Measurements from ENCODE around the gene SYCN. TPM values are rescaled to one million over a fixed set of nuclear protein-coding genes. Genes with fewer than 3 reads are reported as not detected.

SYCN gene
- polyA plus RNA-seq, 3 donors = not detected

DNA sequence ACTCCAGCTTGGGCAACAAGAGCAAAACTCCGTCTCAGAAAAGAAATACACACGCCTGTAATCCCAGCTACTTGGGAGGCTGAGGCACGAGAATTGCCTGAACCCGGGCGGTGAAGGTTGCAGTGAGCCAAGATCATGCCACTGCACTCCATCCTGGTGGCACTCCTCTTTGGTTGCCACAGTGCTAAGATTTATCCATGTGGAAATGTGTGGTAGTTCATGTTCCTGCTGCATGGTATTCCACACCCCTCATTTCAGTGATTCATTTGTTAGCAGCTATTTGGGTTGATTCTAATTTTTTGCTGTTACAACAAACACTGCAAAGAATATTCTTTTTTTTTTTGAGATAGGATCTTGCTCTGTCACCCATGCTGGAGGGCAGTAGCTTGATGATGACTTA lies 28.6 kb upstream of the SYCN start:
- no peak for DNase-seq
- H3K79me2 ChIP-seq (ENCODE audit: insufficient read depth, low read length) = no peaks in the 10 kb centered on the region
- no peak overlapping the region for H3K9ac ChIP-seq (ENCODE audit: insufficient read depth, low read length, poor library complexity, severe bottlenecking)
- no peak overlapping the region for H3K4me2 ChIP-seq (replicated peaks; ENCODE audit: extremely low read depth, low read length, poor library complexity, severe bottlenecking)
- H3K9me3 Mint-ChIP-seq = peaks cover 0 to 4% (median 0%) of the 10 kb centered on the region in 7 donors
- intact Hi-C loops (cut with micrococcal nuclease) = no loop called here
- no peak overlapping the region for H3K4me3 ChIP-seq (replicated peaks in 1 of 3; ENCODE audit: low read depth in 2 of 3, low read length in 3 of 3)
- H3K27ac ChIP-seq (ENCODE audit: low read depth in 1 of 2, low read length in 2 of 2) = no peak overlapping the region
- H3K27ac Mint-ChIP-seq = no peak overlapping the region
- H3K36me3 ChIP-seq (replicated peaks in 1 of 2; ENCODE audit: control insufficient read depth in 1 of 2, insufficient read depth in 2 of 2, low read length in 2 of 2) = no peaks in the 10 kb centered on the region
- H3K27me3 Mint-ChIP-seq (ENCODE audit: low read depth in 3 of 3) = peaks cover 3 to 11% (median 9%) of the 10 kb centered on the region in 3 donors
- H3K4me1 Mint-ChIP-seq = peaks cover 2% of the 10 kb centered on the region
- H4K20me1 ChIP-seq (ENCODE audit: insufficient read depth, low read length) = no peaks in the 10 kb centered on the region
- no peaks in the 10 kb centered on the region for H3K36me3 Mint-ChIP-seq
- 96% methylated on average over 5 of the region's 5 CpGs for WGBS (ENCODE audit: insufficient coverage)
- no peak for TF ChIP-seq CTCF (IDR thresholded peaks at IDR 0.05)
- H3K9me3 ChIP-seq (replicated peaks in 1 of 2; ENCODE audit: control insufficient read depth in 1 of 2, insufficient read depth in 1 of 2, low read length in 2 of 2) = no peaks in the 10 kb centered on the region
- H2AFZ ChIP-seq (ENCODE audit: insufficient read depth, low read depth, low read length, poor library complexity, severe bottlenecking) = no peak overlapping the region
- no peak overlapping the region for H3K4me3 Mint-ChIP-seq
- H3K4me1 ChIP-seq (ENCODE audit: control insufficient read depth in 1 of 2, insufficient read depth in 2 of 2, low read length in 2 of 2) = no peaks in the 10 kb centered on the region
- H3K27me3 ChIP-seq (ENCODE audit: control insufficient read depth in 2 of 2, insufficient read depth in 2 of 2, low read length in 2 of 2) = no peaks in the 10 kb centered on the region

DNA sequence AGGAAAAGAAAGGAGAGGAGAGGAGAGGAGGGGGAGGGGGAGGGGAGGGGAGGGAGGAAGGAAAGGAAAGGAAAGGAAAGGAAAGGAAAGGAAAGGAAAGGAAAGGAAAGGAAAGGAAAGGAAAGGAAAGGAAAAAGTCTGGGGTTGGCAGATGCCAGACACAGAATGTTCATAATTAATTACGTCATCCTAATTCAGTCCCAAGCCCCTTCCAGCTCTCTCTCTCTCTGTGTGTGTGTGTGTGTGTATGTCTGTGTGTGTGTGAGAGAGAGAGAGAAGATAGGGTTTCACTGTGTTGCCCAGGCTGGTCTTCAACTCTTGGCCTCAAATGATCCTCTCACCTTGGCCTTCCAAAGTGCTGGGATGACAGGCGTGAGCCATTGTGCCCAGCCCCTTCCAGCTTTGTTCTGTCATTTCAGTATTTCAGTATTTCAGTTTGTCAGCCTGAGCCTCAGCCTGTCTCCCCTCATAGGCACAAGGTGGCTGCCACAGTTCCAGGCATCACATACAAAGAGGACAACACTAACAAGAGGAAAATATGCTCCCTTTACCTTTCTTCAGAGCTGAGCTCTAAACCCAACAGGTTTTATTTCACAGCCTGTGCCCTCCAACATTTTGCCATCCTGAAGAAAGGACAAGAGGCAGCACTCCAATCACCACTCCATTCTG lies 26.2 kb upstream of the SYCN start:
- H3K4me1 Mint-ChIP-seq = no peaks in the 10 kb centered on the region
- no peaks in the 10 kb centered on the region for H3K79me2 ChIP-seq (ENCODE audit: insufficient read depth, low read length)
- no peak overlapping the region for H3K4me2 ChIP-seq (replicated peaks; ENCODE audit: extremely low read depth, low read length, poor library complexity, severe bottlenecking)
- H3K27me3 Mint-ChIP-seq (ENCODE audit: low read depth in 3 of 3) = peaks cover 3 to 15% (median 11%) of the 10 kb centered on the region in 3 donors
- no peaks in the 10 kb centered on the region for H3K36me3 ChIP-seq (replicated peaks in 1 of 2; ENCODE audit: control insufficient read depth in 1 of 2, insufficient read depth in 2 of 2, low read length in 2 of 2)
- H3K4me3 ChIP-seq (replicated peaks in 1 of 3; ENCODE audit: low read depth in 2 of 3, low read length in 3 of 3) = no peak overlapping the region
- no peaks in the 10 kb centered on the region for H3K9me3 ChIP-seq (replicated peaks in 1 of 2; ENCODE audit: control insufficient read depth in 1 of 2, insufficient read depth in 1 of 2, low read length in 2 of 2)
- intact Hi-C loops (cut with micrococcal nuclease) = no loop called here
- no peak overlapping the region for H2AFZ ChIP-seq (ENCODE audit: insufficient read depth, low read depth, low read length, poor library complexity, severe bottlenecking)
- no peak overlapping the region for H3K9ac ChIP-seq (ENCODE audit: insufficient read depth, low read length, poor library complexity, severe bottlenecking)
- H3K9me3 Mint-ChIP-seq = peaks cover 0 to 4% (median 0%) of the 10 kb centered on the region in 7 donors
- 100% methylated on average over 1 of the region's 2 CpGs for WGBS (ENCODE audit: insufficient coverage)
- no peak for DNase-seq
- no peaks in the 10 kb centered on the region for H3K27me3 ChIP-seq (ENCODE audit: control insufficient read depth in 2 of 2, insufficient read depth in 2 of 2, low read length in 2 of 2)
- H3K36me3 Mint-ChIP-seq = no peaks in the 10 kb centered on the region
- TF ChIP-seq CTCF (IDR thresholded peaks at IDR 0.05) = no peak
- peak overlapping the region in 1 of 7 donors; percentile 68 for H3K27ac Mint-ChIP-seq
- no peaks in the 10 kb centered on the region for H4K20me1 ChIP-seq (ENCODE audit: insufficient read depth, low read length)
- no peaks in the 10 kb centered on the region for H3K4me1 ChIP-seq (ENCODE audit: control insufficient read depth in 1 of 2, insufficient read depth in 2 of 2, low read length in 2 of 2)
- no peak overlapping the region for H3K4me3 Mint-ChIP-seq
- H3K27ac ChIP-seq (ENCODE audit: low read depth in 1 of 2, low read length in 2 of 2) = no peak overlapping the region
